ACC112 (cell line): Measurements from ENCODE around the gene FRMD5.
A peak's percentile ranks its signal among the peaks of the same experiment; 100 is the strongest.
"Not testable (repeated sequence)": the region's sequence is repeated elsewhere in the genome, so short reads cannot be mapped to it uniquely, and the experiment has no call there.

Source experiments
- H2AFZ ChIP-seq: fragments of 200-600 bp; sonication (generic); one replicate; pipeline ENCODE4 v1.6.0; 2017; ENCODE audit warnings: antibody characterized with exemption, low read length; ENCODE audit not compliant: unreplicated experiment
- H3K27ac ChIP-seq: fragments of 200-600 bp; sonication (generic); 2 replicates; pipeline ENCODE4 v1.5.1; 2014; ENCODE audit warnings: low read depth, mild to moderate bottlenecking, antibody characterized with exemption, low read length, moderate library complexity
- H3K27me3 ChIP-seq: fragments of 200-600 bp; sonication (generic); 2 replicates; pipeline ENCODE4 v1.6.1; 2014; ENCODE audit warnings: mild to moderate bottlenecking, antibody characterized with exemption, low read length, moderate library complexity, mixed read lengths; ENCODE audit not compliant: insufficient read depth
- H3K36me3 ChIP-seq: fragments of 200-600 bp; sonication (generic); 2 replicates; pipeline ENCODE4 v1.6.1; 2016; ENCODE audit warnings: mild to moderate bottlenecking, antibody characterized with exemption, low read length, moderate library complexity, mixed read lengths; ENCODE audit not compliant: insufficient read depth
- H3K4me1 ChIP-seq: fragments of 200-600 bp; sonication (generic); one replicate; pipeline ENCODE4 v1.6.1; 2016; ENCODE audit warnings: low read length, mixed read lengths; ENCODE audit not compliant: insufficient read depth, unreplicated experiment, control insufficient read depth
- H3K4me3 ChIP-seq: fragments of 200-600 bp; sonication (generic); 2 replicates; pipeline ENCODE4 v1.5.1; 2014; ENCODE audit warnings: mild to moderate bottlenecking, low read depth, low read length
- H3K79me2 ChIP-seq: fragments of 200-600 bp; sonication (generic); one replicate; pipeline ENCODE4 v1.6.0; 2016; ENCODE audit warnings: low read length; ENCODE audit not compliant: control insufficient read depth, unreplicated experiment, insufficient read depth

Gene FRMD5

GRCh38 chr15:44195151-44195740, at the start of gene FRMD5:
TSS of gene FRMD5 (minus strand) at chr15:44195271.
- Histone ChIP-seq H3K4me3 (peak within 1 kb of the TSS; percentile 80), H3K4me1 (peaks cover 14% of the 10 kb centered on the region), H3K27ac (peak within 1 kb of the TSS; percentile 35; the same call in 1 of the 2 replicates), H3K27me3 (no peaks in the 10 kb centered on the region), H3K79me2 (peaks cover 18% of the 10 kb centered on the region), H3K36me3 (no peaks in the 10 kb centered on the region), H2AFZ (peak within 1 kb of the TSS; percentile 85)

GRCh38 chr15:44243829-44244228, 48.8 kb upstream of the FRMD5 start:
- Histone ChIP-seq H3K4me3 (no peak overlapping the region), H3K79me2 (no peaks in the 10 kb centered on the region), H2AFZ (no peak overlapping the region), H3K4me1 (no peaks in the 10 kb centered on the region), H3K36me3 (no peaks in the 10 kb centered on the region), H3K27ac (no peak overlapping the region), H3K27me3 (no peaks in the 10 kb centered on the region)

GRCh38 chr15:44243141-44243540, 48.1 kb upstream of the FRMD5 start:
- Histone ChIP-seq H3K4me1 (no peaks in the 10 kb centered on the region), H3K27me3 (no peaks in the 10 kb centered on the region), H3K36me3 (no peaks in the 10 kb centered on the region), H3K27ac (no peak overlapping the region), H3K79me2 (no peaks in the 10 kb centered on the region), H2AFZ (no peak overlapping the region), H3K4me3 (no peak overlapping the region)

- Histone ChIP-seq H2AFZ (peak overlapping the region; percentile 9), H3K79me2 (no peaks in the 10 kb centered on the region), H3K4me3 (no peak overlapping the region), H3K27me3 (no peaks in the 10 kb centered on the region), H3K4me1 (no peaks in the 10 kb centered on the region), H3K27ac (no peak overlapping the region), H3K36me3 (no peaks in the 10 kb centered on the region)
Observed at GRCh38 chr15:44231842-44232241, 36.8 kb upstream of the FRMD5 start.

- not testable (repeated sequence) for H3K27ac ChIP-seq, H3K79me2 ChIP-seq, H2AFZ ChIP-seq, H3K36me3 ChIP-seq, H3K4me1 ChIP-seq, H3K27me3 ChIP-seq, H3K4me3 ChIP-seq
Observed at GRCh38 chr15:44229301-44229700, 34.2 kb upstream of the FRMD5 start.

GRCh38 chr15:44227584-44227983, 32.5 kb upstream of the FRMD5 start:
- H3K79me2 ChIP-seq, result no peaks in the 10 kb centered on the region
- no peaks in the 10 kb centered on the region for H3K27me3 ChIP-seq
- no peaks in the 10 kb centered on the region for H3K4me1 ChIP-seq
- H2AFZ ChIP-seq, result no peak overlapping the region
- no peaks in the 10 kb centered on the region for H3K36me3 ChIP-seq
- no peak overlapping the region for H3K27ac ChIP-seq
- H3K4me3 ChIP-seq, result no peak overlapping the region

GRCh38 chr15:44227001-44227400, 31.9 kb upstream of the FRMD5 start:
- not testable (repeated sequence) for H3K4me1 ChIP-seq, H3K27me3 ChIP-seq, H3K36me3 ChIP-seq, H3K27ac ChIP-seq, H3K4me3 ChIP-seq, H2AFZ ChIP-seq, H3K79me2 ChIP-seq

GRCh38 chr15:44222478-44222877, 27.4 kb upstream of the FRMD5 start:
- no peak overlapping the region for H2AFZ ChIP-seq
- no peak overlapping the region for H3K27ac ChIP-seq
- peaks cover 3% of the 10 kb centered on the region for H3K4me1 ChIP-seq
- H3K36me3 ChIP-seq, result no peaks in the 10 kb centered on the region
- no peak overlapping the region for H3K4me3 ChIP-seq
- H3K79me2 ChIP-seq, result no peaks in the 10 kb centered on the region
- H3K27me3 ChIP-seq, result no peaks in the 10 kb centered on the region

GRCh38 chr15:44219073-44219472, 24.0 kb upstream of the FRMD5 start:
- no peak overlapping the region for H2AFZ ChIP-seq

GRCh38 chr15:44216958-44217357, 21.9 kb upstream of the FRMD5 start:
- H2AFZ ChIP-seq, result no peak overlapping the region
- H3K27ac ChIP-seq, result no peak overlapping the region
- H3K27me3 ChIP-seq, result no peaks in the 10 kb centered on the region
- no peak overlapping the region for H3K4me3 ChIP-seq
- peaks cover 15% of the 10 kb centered on the region for H3K4me1 ChIP-seq
- no peaks in the 10 kb centered on the region for H3K79me2 ChIP-seq
- H3K36me3 ChIP-seq, result no peaks in the 10 kb centered on the region

More at GRCh38 chr15:44219073-44219472, 24.0 kb upstream of the FRMD5 start:
- no peaks in the 10 kb centered on the region for H3K27me3 ChIP-seq
- no peaks in the 10 kb centered on the region for H3K36me3 ChIP-seq
- H3K4me3 ChIP-seq, result no peak overlapping the region
- no peak overlapping the region for H3K27ac ChIP-seq
- H3K4me1 ChIP-seq, result peaks cover 15% of the 10 kb centered on the region
- no peaks in the 10 kb centered on the region for H3K79me2 ChIP-seq

- H3K4me1 ChIP-seq, result peaks cover 15% of the 10 kb centered on the region
- peak overlapping the region; percentile 29 for H2AFZ ChIP-seq
- no peaks in the 10 kb centered on the region for H3K79me2 ChIP-seq
- H3K36me3 ChIP-seq, result no peaks in the 10 kb centered on the region
- no peaks in the 10 kb centered on the region for H3K27me3 ChIP-seq
- H3K4me3 ChIP-seq, result peak overlapping the region; percentile 34; the same call in 1 of the 2 replicates
- H3K27ac ChIP-seq, result peak overlapping the region; percentile 12; the same call in 1 of the 2 replicates
Observed at GRCh38 chr15:44215594-44215993, 20.5 kb upstream of the FRMD5 start.
